Measurements from ENCODE around the gene TMEM178B. TPM values are rescaled to one million over a fixed set of nuclear protein-coding genes. Genes with fewer than 3 reads are reported as not detected.

TMEM178B gene
- total and polyA plus RNA-seq, 9 of the 15 experiments (the other 6 are each of a cell fraction or from before 2014, with no cell fraction given), result under 0.01 to 0.03 (median 0.01) TPM; not detected in 5

GRCh38 chr7:141436575-141437075 is 362.8 kb downstream of the TMEM178B start:
- no TSS peak for BruUV-seq (replicated peaks)
- DNase-seq (ENCODE audit: extremely low read depth in 1 of 4, low spot score in 3 of 4), result no peak
- CTCF ChIA-PET (ENCODE audit: low intra/inter-chr PET ratio), result no interaction called here
- 0 out of 2 replicates have a peak, but pooled peaks cover 4% of the 10 kb centered on the region for H4K20me1 ChIP-seq (replicated peaks; ENCODE audit: control insufficient read depth, insufficient read depth, low read length)
- ATAC-seq, result no peak
- POLR2A ChIA-PET, result interaction anchor here (0.6 to 2.1 kb wide), 3 partner anchors 9 to 196 kb away, joined by 4 to 6 read pairs (median 5); no protein-coding TSS in a partner anchor
- no peak overlapping the region for H3K27ac ChIP-seq (ENCODE audit: extremely low read depth, low read depth, low read length)
- no peak overlapping the region for H2AFZ ChIP-seq (ENCODE audit: low read depth, low read length)
- WGBS (ENCODE audit: insufficient coverage, low coverage, missing lambda C conversion rate), result 0% methylated on average over 6 of the region's 7 CpGs
- no peak overlapping the region for H3K9ac ChIP-seq (ENCODE audit: insufficient read depth in 1 of 2, low read depth in 2 of 2, low read length in 2 of 2)
- intact Hi-C loops (cut with micrococcal nuclease) (no loop called here), in situ Hi-C loops (cut with MboI) (no loop called here)
- no peak overlapping the region for H3K4me2 ChIP-seq (ENCODE audit: insufficient read depth, low read length)
- no peaks in the 10 kb centered on the region for H3K9me3 ChIP-seq (replicated peaks; ENCODE audit: control insufficient read depth, insufficient read depth, low read depth, low read length)
- no peak overlapping the region for H3K4me3 ChIP-seq
- TF ChIP-seq TFE3 (CRISPR knock-in tag; IDR thresholded peaks at IDR 0.05) (no peak), BRF2 (IDR thresholded peaks at IDR 0.05; ENCODE audit: borderline replicate concordance, insufficient read depth, insufficient read length) (no peak)
- H3K27me3 ChIP-seq (ENCODE audit: control insufficient read depth in 2 of 2, insufficient read depth in 2 of 2, low read length in 2 of 2), result peaks cover 0 to 30% of the 10 kb centered on the region in 2 experiments; a peak in 3 of 5 replicates
- H3K36me3 ChIP-seq (ENCODE audit: control insufficient read depth, insufficient read depth, low read length), result no peaks in the 10 kb centered on the region
- no peaks in the 10 kb centered on the region for H3K79me2 ChIP-seq (ENCODE audit: control insufficient read depth, insufficient read depth, low read length)
- no peaks in the 10 kb centered on the region for H3K4me1 ChIP-seq (replicated peaks in 1 of 2; ENCODE audit: control insufficient read depth in 2 of 2, insufficient read depth in 2 of 2, low read length in 2 of 2)
- no peaks in the 10 kb centered on the region for H3K9me1 ChIP-seq (ENCODE audit: control insufficient read depth, insufficient read depth, low read length)
- FAIRE-seq, result no peak
